ENCODE data around the gene KCNQ2.
"Not testable (repeated sequence)": the region's sequence is repeated elsewhere in the genome, so short reads cannot be mapped to it uniquely, and the experiment has no call there.

The KCNQ2 gene

DNA sequence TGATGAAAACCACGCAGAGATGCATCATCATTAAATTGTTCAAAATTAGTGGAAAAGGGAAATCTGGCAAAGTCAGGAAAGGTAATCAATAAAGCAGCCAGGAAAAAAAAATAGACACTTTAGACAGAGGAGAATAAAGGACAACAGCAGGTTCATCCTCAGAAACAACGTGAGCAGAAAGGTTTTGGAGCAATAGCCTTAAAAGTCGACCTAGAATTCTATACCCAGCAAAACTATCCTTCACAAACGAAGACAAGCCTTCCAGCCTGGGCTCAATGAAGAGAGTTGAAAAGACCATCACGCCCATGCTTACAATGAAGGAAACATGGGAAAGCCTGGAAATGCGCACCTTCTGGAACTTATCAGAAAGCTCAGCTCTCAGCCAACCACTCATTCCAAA lies 86.6 kb downstream of the KCNQ2 start:
- no peak for DNase-seq (ENCODE audit: low read depth)

DNA sequence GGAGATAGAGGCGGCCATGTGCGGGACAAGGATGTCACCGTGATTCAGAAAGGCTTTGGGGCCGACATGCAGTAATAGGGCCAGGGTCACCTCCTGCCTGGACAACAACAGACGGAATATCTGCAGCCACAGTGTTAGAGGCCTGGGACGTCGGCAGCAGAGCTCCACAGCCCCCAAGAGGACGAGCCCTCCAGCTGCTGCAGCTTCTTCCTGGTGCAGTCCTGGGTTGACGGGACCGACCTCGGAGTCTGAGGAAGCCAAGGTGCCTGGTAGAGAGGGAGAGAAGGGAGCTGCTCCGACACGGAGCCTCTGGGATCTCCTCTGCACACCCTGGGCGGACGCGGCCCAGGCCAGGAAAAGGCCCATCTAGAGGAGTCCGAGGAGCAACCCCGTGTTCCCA lies 88.1 kb downstream of the KCNQ2 start:
- DNase-seq (ENCODE audit: low read depth), result no peak

DNA sequence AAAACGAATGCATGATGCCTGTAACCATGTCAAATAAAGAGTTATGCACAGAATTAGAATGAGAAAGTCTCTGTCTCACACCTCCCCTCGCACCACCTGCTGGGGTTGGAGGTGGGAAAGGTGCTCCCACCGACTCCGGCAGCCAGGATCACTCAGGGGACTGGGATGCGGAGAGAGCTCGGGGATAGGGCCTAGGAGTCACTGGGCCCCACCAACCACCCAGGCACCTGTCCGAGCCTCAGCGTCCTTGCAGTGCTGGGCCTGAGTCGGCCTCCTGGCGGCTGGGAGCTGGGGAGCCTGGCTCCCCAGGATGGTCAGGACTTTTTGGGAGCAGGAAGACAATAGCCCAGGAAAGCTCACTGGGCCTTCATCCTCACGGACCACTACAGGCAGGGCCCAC lies 88.9 kb downstream of the KCNQ2 start:
- no peak for DNase-seq (ENCODE audit: low read depth)

DNA sequence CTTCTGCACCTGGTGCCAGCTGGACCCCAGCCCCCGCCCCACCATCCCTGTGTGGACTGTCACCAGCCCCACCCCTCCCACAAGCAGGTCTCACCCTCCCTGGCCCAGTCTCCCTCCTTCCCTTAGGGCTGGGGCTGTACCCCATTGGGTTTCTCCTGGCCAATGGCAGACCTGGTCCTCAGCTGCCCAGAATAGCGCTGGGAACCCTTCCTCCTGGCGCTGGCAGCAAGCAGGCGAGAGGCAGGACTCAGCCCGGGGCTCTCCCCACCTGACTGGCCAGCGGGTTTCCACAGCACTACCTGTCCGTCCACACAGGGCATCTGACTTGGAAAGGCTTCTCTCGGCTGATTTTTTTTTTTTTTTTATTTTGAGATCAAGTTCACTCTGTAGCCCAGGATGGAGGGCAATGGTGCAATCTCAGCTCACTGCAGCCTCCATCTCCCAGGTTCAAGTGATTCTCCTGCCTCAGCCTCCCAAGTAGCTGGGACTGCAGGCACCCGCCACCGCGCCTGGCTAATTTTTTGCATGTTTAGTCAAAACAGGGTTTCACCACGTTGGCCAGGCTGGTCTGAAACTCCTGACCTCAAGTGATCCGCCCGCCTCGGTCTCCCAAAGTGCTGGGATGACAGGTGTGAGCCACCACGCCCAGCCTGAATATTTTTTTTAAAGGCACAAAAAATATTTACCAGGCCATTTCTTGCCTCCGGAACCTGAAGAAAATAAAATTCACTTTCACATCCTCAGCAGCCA lies 89.7 kb downstream of the KCNQ2 start:
- DNase-seq (ENCODE audit: low read depth), result no peak

DNA sequence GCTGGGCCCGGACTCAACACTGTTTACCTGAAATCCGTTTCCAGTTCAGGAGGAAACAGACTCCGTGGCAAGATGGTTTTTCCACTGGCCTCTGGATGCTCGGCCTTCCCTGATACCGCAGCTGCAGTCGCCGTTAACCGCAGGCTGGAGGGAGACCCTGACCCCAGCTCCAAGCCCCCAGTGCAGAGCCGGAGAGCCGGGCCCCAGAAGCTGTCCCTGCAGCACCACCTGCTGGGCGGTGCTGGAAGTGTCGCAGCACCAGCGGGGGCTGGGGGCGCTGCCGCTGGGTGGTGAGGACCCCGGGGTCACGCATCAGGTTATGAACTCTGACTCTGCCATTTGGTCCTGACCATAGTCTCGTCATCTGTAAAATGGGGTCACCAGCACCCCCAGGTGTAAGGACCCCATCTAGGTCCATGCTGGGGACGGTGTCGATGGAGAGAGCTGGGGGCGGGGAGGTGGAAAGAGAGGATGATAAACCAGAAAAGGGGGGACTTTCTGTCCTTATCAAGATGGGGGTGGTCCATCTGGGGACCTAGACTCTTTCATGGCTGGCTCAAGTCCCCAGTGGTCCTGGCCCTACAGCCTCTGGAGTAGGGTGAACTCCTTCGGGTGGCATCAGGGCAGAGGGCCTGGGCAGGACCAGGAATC lies 90.5 kb downstream of the KCNQ2 start:
- DNase-seq (ENCODE audit: low read depth), result no peak

DNA sequence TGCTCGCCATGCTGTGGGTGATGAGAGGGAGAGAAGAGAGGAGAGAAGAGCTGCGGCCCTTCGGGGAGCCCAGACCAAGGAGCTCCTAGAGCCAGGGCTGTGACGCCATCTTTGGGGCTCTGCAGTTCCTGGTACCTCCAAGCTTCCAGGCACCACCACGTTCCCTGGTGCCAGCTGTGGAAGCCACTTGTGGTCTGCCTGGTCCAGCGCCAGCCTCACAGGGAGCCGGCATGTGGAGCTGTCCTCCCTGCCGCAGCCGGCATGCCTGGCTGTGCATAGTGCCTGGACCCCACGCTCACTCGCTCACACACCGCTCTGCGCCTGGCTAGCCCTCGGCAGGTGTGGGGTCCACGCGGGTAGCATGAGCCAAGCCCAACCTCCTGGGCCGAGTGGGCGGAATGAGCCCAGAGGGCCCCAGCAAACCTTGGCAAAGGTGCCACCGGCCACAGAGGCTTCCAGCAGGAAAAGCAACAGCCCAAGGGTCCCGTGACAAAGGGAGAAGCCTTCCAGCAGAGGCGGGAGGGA lies 92.0 kb downstream of the KCNQ2 start:
- DNase-seq (ENCODE audit: low read depth), result no peak

DNA sequence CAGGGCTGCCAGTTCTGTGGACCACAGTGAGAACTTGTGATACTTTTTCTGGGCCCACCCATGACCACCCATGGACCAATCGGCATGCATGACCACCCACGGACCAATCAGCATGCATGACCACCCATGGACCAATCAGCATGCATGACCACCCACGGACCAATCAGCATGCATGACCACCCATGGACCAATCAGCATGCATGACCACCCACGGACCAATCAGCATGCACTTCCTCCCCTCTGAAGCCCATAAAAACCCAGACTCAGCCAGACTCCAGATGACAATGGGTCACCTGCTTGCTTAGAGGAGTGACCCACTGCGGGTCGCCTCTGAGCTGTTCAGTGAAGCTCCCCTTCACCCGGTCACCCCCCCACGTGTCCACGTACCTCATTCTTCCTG lies 92.6 kb downstream of the KCNQ2 start:
- not testable (repeated sequence) for DNase-seq (ENCODE audit: low read depth)

DNA sequence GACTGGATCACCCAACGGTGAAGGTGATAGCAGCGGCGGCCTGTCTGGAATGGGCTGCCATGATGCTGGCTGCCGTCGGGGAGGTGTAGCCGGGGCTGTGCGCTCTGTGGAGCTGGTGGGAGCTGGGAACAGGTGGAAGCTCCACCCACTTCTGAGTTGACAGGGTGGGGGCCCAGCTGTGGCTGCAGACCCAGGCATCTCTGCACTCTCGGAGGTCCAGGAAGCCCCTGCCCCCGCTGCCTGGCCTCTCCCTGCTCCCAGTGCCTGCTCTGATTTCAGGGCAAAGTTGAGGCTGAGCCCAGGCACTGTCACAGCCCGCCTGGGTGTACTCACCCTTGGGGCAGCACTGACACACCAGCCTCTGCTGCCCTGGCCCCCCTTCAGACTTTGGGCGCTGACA lies 93.2 kb downstream of the KCNQ2 start:
- DNase-seq (ENCODE audit: low read depth), result no peak

DNA sequence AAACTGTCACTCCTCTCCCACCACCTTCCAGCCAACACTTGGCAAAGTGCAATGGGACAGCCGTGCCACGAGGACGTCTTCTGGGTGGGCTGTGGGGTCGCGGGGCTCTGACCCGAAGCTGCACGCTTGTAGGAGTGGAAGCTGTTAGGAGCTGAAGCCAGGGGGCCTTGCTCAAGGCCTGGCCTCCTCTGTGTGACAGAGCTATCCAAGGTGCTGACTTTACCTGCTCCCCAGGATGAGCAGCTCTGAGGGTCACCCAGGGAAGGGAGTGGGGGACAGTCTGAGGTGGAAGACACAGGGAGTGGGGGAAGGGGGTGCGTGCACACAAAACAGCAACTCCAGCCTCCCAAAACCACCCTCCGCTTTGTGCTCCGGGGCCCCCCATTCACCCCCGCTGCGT lies 93.8 kb downstream of the KCNQ2 start:
- DNase-seq (ENCODE audit: low read depth), result no peak

DNA sequence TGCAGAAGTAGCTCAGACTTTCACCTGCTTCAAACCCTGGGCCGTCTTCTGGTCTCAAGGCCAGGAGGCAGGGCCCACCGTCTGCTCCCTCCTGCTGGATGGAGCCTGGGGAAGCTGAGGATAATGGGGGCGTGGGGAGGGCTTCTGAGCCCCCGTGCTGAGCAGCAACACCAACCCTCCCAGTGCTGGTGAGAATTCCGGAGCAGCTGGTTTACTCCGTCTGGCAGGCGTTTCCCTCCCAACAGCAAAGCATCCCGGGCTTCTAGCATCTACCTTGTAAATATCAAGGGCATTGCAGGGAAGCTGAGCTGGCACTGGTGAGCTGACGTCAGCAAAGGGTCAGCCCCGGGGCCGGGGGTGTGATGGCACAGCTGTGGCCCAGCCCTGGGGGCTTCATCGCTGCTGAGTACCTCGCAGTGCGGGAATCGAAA lies 94.5 kb downstream of the KCNQ2 start:
- DNase-seq (ENCODE audit: low read depth), result no peak

DNA sequence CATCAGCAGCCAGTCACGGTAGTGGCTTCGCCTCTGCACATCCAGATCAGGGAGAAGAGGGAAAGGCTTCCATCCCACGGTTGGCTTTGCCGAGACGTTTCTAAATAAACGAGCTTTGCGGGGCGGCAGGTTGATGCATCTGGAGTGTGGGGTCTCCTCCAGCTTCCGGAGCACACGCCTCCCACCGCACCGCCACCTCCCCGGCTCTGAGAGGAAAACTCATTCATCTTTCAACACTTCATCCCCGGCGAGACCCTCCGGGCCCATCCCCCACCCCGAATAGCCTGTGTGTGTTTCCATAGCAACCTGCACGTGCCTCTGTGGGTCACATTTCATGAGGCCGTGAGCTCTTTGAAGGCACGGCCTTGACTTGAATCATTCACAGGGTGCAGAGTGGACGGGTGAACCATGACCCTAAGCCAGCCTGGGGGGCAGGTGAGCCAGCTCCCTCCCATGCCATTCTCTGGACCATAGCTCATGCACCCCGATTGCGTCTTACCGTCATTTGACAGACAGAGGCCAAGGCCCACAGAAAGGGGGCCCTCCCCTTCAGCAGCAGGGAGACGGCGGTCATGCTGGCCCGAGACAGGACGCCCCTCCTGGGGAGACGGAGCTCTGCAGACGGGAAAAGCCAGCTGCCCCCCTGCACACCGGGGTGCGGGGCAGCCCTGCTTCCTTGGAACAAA lies 95.1 kb downstream of the KCNQ2 start:
- DNase-seq (ENCODE audit: low read depth), result no peak

DNA sequence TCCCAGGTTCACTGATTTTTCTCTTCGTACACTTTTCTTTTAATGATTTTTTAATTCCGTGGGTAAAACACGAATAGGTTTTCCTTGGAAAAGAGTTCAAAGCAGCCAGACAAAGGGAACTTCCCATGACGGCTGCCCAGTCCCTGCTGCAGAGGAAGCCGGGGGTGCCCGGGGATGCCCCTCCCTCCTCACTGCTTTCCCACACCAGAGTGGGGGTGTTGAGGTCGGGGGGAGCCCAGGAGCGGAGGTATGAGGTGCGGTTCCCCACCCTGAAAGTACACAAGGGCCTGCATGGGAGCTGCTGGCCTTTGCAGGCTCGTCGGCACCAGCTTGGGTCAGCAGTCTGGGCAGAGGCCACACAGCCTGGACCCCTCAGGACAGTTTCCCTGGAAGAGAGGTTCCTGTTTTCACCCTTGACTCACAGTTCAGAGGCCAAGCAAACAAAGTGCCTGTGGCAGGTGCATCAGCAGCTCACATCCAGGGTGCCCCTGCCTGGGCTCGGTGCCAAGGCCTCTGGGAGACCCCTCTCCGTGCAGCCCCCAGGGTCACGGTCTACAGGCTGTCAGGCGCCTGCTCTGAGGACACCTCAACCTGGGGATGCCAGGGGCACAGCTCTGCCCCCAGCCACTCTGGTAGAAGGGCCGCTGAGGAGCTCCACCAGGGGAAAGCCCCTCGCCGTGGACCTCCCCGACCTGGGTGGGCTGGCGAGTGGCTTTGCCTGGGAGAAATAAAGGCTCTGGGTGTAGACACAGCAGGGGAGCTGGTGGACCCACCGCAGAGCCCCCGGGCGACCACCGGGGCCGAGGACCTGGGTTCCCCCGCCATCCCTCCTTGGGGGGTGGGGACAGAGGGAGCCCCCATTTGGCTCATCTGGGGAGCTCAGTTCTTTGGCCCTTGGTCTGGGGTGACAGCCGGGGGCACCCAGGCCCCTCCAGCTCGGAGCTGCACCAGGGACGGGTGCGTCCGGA lies 95.9 kb downstream of the KCNQ2 start:
- DNase-seq (ENCODE audit: low read depth), result no peak

DNA sequence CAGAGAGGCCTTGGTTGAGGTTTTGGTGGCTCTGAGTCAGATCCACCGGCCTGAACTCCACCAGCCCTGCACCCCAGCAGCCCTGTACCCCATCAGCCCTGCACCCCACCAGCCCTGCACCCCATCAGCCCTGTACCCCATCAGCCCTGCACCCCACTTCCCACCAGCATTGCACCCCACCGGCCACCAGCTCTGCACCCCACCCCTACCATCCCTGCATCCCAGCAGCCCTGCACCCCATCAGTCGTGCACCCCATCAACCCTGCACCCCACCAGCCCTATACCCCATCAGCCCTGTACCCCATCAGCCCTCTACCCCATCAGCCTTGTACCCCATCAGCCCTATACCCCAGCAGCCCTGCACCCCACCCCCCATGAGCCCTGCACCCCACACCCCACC lies 97.0 kb downstream of the KCNQ2 start:
- no peak for DNase-seq (ENCODE audit: low read depth)

DNA sequence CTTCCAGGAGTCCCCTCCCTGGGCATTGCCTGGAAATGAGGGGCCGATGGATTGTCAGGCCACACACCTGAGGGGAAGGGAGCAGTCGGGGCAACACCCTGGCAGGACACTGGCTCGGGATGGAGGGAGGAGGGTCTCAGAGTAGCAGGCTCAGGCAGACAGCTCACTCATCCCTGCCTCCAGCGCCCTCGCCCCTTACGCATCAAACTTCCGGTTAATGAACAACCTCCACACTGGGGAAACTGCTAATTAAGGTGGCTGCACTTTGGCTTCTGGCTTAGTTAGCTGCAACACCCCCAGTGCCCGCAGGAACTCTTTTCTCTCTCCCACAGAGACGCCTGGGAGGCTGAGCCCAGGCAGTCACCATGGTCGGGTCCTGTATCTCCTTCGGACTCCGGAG lies 98.0 kb downstream of the KCNQ2 start:
- no peak for DNase-seq (ENCODE audit: low read depth)

DNA sequence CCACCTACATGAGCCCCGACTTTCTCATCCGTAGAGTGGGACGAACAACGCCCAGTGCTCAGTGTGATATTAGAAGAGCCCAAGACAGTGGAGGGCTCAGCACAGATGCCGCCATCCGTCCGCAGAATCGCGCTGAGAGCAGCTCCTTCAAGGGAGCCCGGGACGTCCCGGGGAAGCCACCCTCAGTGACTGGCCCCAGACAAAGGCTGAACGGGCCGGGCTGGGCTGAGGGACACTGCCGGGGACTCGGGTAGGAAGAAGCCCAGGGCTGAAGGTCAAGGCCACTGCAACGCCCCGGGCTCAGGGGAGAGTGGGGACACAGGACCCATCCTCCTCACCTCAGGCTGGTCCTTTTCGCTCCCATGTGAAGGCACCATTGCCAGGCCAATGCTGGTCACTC lies 98.5 kb downstream of the KCNQ2 start:
- DNase-seq (ENCODE audit: low read depth), result no peak

DNA sequence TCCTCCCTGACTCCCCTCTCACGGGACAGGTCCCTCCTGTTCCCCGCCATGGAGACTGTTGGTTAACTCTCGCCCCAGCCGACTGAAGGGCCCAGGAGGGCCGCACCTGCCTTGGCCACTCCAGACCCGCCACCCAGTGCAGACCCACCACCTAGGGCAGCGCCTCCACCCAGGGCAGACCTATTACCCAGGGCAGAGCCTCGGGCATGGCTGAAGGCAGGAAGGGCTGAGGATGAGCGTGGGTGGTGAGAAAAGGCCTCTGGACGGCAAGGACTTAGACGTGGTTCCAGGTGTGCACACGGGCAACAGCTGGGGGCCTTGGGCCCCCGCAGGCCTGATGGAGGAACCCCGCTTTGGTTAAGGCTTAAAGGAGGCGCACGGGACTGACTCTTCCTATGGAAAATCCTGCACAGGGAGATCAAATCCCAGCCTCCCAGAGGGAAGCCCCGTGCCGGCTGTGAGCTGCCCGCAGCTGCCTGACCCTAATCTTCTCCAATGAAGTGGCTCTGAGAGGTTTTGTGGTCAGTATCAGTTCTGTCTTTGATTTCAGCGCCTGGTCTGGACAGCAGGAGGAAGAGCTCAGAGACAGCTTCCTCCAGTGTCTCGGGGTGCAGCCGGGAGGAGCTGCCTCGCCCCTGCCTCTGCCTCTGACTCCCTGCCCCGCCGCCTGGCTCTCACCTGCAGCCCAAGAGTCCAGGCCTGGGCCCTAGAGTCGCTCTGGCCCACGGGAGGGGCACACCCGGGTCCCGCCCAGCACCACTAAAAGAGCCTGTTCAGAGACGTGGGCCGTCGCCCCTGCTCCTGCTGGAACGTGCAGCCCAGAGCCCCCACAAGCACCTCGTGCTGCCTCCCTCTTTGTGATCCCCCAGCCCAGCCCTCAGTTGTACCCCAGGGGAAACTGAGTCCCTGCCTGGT lies 99.2 kb downstream of the KCNQ2 start:
- DNase-seq (ENCODE audit: low read depth), result no peak

DNA sequence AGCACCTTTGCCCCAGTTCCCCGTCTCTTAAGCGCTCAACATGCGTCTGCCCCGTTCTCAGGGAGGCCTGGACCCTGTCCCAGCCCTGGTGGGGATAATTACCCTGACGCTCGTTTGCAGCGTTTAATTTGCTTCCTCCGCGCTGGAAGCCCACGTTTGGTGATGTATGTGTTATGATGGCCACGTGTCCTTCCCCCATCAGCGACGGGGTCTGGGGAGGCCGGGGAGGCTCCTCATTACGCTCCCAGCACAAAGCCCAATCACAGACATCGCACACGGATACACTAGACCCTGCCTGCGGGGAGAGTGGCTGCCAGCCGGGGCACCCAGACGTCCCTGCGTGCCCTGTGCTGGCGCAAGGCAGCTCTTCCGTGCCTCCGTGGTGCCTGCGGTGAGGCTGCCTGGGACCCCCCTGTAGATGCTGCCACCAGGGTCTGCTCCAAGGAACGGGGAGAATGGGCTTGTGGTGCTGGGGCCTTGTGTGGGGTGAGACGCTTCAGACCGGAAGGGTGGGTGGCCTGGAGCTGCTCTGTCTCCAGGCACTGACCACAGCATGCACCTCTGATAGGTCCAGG lies 101.1 kb downstream of the KCNQ2 start:
- DNase-seq (ENCODE audit: low read depth), result no peak

DNA sequence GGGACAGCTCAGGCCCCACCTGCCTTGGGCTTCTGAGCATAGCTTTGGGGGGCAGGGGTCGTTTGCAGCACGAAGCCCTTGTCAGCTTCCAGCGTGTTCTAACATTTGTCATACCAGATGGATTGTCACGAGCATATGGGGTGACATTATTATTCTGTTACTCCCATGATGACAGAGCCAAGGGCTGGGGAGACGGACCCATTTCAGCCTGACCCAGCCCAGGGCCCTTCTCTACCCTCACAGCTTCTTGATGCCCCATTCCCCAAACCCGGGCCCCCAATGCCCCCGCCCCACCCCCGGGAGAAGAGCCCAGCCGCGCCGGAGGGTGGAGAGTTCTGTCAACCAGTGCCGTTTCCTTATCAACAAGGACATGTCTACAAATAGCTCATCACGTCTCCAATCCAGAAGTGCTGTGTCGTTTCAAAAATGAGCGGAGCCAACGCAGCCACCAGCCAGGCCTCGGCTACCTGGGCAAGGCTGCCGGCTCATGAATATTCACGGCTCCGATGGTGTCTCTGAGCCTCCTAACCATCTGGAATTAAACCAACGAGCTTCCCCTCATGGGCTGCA lies 101.8 kb downstream of the KCNQ2 start:
- no peak for DNase-seq (ENCODE audit: low read depth)

DNA sequence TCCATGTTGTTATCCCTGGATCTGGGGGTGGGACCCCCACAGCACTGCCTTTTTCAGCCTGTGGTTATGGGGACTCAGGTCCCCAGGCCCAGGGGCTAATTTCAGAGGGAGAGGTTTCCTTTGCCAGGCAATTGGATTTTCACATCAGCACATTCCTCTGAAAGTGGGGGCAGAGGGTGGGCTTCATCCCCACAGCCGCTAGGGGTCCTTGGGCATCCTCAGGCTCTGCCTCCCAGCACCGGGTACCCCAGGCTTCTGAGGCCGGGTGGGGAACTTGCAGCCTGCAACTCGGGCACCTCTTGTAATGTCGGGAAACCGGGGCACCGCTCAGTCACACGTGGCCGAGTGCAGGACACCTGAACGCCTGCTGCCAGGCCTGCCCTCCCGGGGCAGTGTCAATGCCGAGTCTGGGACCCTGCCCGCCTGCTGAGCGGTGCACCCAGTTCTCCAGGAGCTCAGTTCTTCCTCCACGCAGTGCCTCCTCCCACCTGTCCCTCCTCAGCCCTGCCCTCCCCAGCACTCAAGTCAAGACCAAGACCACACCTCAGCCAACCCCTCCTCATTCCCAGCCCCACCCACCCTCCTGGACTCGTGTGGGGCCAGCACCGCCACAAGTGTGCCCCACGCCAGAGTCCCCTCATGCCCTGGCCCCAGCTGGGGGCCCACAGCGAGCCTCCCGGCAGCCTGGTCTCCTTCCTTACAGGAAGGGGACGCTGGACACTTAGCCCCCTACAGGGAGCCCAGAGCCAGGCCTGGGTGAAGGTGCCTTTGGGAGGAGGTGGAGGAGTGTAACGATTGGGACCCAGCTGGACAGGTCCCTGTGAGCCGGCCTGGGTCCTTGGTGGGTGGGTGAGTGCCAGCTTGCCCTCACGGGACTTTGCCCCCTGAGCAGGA lies 102.5 kb downstream of the KCNQ2 start:
- DNase-seq (ENCODE audit: low read depth), result no peak

Measured in HS-5 (cell line).